ENCODE data around the gene EFCAB6.

DNA sequence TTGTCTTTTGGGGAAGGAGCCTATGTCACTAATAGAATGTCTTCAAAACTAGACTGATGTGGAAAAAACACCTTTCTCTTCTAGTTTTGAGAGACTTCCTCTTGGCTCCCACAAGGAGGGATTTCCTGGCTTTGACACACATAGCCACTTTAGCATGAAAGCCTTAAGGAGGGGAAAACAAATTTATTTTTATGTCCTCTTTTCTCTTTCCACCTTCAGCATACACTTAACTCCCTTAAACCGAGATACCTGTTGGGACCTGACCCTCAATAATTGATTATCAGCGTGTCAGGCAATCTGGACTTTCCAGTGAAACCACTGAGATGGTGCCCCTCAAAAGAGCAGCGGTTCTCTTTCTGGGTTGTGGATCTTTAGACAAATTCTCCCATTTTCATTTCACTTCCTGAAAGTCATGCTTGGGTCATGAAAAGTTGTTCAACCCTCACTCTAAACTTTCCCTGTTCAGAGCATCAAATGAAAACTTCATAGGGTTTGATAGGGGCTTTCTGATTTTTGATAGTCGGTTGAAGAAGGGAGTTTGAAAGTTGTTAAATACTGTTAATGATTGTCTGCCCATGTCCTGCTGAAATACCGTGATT lies 9.1 kb downstream of the EFCAB6 start:
- TF ChIP-seq EZH2phosphoT487 (IDR thresholded peaks at IDR 0.05; ENCODE audit: borderline replicate concordance, low read length): no peak
- TF ChIP-seq, protein P1, sequence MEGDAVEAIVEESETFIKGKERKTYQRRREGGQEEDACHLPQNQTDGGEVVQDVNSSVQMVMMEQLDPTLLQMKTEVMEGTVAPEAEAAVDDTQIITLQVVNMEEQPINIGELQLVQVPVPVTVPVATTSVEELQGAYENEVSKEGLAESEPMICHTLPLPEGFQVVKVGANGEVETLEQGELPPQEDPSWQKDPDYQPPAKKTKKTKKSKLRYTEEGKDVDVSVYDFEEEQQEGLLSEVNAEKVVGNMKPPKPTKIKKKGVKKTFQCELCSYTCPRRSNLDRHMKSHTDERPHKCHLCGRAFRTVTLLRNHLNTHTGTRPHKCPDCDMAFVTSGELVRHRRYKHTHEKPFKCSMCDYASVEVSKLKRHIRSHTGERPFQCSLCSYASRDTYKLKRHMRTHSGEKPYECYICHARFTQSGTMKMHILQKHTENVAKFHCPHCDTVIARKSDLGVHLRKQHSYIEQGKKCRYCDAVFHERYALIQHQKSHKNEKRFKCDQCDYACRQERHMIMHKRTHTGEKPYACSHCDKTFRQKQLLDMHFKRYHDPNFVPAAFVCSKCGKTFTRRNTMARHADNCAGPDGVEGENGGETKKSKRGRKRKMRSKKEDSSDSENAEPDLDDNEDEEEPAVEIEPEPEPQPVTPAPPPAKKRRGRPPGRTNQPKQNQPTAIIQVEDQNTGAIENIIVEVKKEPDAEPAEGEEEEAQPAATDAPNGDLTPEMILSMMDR (IDR thresholded peaks at IDR 0.05; ENCODE audit: low read depth, low read length, poor library complexity, severe bottlenecking): no peak

Data from DOHH2 (cell line).